NCI-H524 (cell line): ENCODE results near the gene NTF3.

ENCODE experiments used
- DNase-seq, 2 experiments: peaks; one replicate each; lab custom pipeline; 2025; lab: John Stamatoyannopoulos, UW

Gene NTF3

DNA sequence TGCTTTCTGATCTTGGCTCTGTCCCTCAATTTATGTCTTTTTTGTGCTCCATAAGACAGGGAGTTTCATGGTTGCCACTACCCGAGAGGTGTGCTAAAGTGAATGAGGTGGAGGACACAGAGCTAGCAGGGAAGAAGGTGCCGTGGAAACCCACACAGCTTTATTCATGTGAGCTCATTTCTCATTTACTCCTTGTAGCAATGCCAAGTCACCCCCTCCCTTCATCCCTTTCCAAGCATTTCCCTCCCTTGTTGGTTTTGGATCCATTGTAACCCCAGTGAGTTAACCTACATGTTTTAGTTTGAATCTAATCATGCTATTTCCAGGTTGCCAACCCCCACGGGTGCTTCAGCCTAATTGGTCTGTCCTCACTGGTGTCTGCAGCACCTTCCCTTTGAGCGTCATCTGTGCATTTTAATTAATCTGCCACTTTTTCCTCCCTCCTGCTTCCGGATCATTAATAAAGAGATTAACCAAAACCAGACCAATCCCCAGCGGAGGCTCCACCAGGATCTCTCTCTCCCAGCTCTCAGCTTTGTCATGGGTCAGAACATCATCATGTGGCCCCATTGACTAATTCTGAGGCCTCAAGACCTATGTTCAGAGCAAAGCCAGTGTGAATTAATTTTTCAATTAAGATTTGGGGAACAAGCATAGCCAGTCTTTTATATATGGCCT, 56.2 kb downstream of the NTF3 start:
- DNase-seq = peak in 1 of 2 experiments; percentile 64

DNA sequence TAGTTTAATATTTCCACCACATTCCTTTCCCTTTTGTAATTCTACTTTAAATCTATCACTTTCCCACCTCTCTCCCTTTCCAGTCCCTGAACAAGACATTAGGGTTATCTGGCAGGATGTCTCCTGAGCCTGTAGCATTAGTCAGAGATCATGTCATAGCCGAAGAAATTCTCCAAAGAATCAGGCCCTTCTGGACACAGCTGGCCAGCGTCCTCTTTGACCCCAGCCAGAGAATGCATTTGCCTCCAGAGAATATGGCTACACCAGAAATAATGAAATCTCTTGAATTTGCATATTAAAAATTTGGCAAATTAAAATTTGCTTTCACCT, 56.7 kb downstream of the NTF3 start:
- DNase-seq = no peak

DNA sequence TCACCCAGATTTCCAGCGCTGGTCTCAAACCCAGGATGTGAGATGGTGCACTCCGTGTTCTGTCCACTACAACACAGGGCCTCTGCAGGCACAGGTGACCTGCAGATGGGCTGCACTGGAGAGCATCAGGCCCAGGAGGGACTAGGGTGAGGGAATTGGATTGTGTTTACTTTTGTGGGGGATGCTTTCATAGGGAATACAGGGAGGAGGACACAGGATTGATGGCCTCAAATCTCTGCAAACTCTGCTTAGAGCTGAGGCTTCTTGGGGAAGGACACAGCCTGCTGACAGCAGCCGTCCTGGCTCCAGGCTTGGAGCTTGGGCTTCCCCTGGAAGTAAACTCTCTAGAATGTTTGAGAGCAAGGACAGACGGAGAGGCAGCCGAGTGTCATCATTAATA, 57.1 kb downstream of the NTF3 start:
- no peak for DNase-seq

DNA sequence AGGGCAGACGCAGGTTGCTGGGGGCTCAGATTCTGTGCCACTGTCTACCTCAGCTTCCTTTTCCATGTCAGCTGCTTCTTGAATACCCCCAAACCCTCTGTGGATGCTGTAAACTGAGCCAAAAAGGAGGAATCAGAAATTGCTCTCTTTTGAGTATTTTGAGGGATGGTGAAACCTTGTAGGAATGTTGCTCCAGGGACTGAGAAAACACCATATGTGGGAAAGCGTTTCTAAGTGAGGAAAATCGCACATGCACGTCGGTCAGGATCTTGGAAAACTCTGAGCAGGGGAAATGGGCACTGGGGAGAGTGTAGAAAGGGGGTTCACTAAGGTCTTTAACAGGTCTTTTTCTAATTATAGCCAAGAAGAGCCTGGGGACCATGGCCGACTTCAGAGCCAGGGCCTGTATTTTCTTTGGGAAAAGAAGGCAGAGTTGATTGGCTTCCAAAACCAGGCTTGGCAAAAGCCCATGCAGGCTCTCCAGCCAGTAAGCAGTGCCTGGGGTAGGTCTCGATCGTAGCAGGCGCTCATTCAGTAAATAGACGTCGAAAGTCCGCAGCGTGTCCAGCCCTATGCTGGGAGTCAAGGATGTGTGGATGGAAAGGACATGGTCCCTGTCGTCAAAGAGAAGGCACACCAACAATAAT, 58.0 kb downstream of the NTF3 start:
- no peak for DNase-seq

DNA sequence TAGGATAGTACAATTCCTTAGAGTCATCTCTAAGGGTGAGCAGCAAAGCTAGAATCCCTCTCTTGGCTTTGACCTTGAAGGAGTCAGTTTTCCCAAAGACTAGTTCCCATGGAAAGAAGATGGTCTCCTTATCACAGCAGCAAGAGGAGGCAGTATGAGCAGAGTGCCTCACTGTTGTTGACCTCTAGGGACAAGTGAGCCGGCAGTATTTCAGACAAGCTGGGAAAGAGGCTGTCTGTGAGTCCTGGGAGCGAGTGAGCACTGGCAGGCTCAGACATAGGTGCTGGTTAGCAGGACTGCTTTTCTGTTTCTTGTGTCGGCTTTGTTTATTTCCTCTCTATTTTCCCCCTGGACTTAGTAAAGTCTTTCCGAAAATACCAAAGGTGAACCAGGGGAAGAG, 60.7 kb downstream of the NTF3 start:
- no peak for DNase-seq

DNA sequence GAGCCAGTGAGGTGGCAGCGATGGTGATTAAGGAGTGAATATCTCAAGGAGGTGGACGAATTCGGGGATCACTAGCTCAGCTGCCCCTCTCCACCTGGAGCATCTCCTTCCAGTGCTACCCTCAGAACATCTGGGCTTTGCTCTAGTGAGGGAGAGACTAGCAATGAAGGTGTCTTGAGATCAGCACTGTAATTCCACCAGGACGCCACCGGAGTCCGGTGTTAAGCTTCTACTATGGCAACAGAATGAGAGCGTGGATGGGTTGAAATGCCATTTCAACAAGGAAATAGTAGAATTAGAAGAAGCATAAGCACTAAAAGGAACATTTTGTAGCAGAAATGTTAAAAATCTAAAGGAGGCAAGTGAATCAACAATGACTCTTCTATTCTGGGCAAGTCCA, 61.1 kb downstream of the NTF3 start:
- DNase-seq = no peak

DNA sequence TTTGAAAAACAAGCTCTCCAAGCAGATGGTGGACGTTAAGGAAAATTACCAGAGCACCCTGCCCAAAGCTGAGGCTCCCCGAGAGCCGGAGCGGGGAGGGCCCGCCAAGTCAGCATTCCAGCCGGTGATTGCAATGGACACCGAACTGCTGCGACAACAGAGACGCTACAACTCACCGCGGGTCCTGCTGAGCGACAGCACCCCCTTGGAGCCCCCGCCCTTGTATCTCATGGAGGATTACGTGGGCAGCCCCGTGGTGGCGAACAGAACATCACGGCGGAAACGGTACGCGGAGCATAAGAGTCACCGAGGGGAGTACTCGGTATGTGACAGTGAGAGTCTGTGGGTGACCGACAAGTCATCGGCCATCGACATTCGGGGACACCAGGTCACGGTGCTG, 62.4 kb downstream of the NTF3 start:
- DNase-seq = no peak

DNA sequence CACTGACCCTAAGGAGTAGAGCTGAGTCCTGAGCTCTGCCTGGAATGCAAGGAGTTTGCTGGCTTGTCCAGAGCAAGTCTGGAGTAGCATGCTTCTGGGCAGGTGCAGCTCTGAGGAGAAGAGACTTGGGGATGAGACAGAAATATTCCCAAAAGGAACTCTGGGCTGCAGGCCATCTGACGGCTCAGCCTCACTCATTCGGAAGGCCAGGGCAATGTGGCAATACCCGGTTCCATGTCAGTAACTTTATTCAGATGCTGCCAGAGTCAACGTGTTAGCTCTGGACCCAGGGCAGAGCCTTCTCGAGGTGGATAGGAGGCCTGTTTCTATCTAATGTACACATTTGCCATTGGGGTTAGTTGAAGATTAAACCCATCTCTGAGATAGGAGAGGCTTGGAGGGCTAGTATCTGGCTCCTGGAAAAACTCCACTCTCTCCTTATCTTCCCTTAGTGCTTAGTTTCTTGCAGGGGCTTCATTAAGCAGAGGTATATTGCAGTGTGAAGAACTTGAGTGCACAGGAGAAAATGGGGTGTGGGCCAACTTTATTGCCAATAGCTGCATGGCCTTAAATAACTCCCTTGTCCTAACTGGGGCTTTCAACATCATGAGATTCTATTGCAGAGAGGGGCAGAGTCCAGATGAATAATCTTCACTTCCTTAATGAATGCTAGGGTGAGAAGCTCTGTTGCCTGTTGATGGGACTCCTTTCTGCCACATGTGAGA, 65.6 kb downstream of the NTF3 start:
- no peak for DNase-seq

DNA sequence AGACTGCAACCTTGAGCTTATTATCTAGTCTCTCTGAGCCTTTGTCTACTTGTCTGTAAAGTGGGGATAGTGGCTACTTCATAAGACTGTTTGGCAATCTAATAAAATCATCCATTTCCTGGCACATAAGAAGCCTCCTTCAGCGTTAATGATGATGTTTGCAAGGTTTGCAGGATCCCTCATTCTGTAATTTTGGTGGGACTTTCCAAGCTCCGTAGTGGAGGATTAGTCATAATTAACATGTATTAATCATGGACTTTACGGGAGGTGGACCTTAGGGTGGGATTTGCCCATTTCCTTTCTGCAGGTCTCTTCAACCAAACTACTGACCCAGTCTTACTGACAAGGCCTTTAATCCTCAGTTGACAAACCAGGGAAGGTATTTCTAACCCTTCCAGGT, 66.2 kb downstream of the NTF3 start:
- no peak for DNase-seq

DNA sequence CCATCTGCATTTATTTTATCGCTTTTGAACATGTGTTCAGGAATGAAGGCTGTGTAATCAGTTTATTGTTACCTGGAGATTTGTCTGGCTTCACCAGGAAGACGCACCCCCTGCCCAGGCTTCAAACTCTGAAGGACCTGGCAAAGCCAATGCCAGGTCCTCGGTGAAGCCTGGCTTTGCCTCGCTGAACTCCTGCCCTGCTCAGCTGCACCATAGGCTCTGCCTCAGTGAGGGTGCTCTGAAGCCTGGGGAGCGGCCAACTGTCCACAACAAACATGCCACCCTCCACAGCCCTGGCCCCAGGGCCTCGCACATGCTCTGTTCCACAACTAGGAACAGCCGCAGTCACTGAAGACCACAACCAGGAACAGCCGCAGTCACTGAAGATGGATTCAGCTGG, 66.9 kb downstream of the NTF3 start:
- no peak for DNase-seq

DNA sequence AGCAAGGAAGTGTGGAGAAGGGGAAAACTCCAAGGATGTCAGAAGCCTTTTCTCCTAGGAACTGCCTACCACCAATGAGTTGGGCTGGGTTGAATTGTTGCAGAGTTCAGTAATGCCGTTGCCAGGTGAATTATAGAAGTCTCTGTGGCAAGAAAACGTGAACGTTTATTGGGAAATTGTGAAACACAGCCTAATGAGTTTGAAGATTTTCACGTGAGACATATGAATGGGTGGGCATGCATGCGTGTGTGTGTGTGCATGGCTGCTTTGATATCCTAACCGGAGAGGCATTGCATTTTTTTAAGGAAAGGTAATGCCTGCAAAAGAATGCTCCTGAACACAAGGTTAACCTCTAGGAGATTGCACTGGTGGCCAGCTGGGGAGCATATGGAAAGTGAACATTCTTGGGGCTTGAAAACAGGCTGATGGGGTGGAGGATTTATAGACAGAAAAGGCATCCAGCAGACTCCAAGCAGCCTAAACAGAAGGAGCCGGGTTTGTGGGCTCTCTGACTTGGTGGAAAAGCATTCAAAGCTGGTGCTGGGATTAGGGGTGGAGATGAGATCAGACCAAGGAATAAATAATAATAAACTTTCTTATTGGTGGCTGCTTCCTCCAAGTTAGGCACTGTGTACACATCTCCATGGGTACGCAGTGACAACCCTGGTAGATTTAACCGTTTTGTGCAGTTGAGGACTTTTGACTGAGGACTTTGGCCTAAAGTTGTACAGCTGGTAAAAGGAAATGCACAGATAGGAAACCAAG, 67.8 kb downstream of the NTF3 start:
- no peak for DNase-seq

DNA sequence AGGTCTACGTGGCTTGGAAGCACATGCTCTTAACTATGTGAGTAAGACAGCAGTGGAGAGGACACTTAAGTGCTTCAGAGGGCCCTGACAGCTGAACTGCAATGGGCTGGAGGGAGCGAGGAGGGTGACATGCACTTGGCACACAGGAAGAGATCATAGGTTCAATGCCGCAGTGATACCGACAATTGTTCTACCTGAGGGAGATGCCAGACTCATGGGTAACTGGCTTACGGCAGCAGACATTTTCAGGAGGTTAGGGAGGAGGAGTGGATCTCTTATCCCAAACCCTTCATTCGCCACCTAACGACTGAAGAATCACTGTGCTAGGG, 68.4 kb downstream of the NTF3 start:
- no peak for DNase-seq

DNA sequence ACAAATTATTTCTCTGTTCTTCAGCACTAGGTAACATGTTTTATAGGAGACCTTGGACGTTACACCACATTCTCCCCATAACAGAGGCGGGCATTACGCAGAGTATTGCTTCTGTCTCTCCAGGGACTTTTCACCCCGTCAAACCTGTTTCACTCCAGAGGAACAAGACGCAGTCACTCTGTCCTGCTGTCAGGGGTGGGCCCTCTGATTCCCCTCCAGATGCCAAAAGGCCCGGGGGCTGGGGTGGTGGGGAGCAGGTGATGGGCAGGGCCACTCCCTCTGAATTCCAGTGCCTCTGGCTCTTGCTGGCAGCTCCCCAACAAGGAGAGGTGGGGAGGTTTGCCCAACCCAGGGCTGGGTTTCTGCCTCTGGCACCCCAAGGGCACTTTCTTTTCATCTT, 71.9 kb downstream of the NTF3 start:
- DNase-seq = no peak

DNA sequence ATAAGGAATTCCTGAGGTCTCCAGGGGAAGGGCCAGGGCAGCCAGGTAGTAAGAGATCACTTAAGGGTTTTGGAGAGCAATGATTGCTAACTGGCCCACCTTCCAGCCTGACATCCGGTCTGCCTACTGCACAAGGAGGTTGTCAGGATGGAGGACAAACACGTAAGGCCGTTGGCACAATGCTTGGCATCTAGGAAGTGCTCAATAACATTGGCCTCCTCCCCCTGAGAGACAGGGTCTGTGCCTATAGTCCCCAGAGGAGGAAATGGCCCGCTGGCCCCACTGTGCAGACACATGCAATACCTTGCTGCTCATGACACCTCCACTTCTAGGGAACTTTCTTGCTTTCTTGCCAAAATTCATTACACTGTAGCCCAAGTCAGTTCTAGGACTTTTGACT, 73.2 kb downstream of the NTF3 start:
- no peak for DNase-seq

DNA sequence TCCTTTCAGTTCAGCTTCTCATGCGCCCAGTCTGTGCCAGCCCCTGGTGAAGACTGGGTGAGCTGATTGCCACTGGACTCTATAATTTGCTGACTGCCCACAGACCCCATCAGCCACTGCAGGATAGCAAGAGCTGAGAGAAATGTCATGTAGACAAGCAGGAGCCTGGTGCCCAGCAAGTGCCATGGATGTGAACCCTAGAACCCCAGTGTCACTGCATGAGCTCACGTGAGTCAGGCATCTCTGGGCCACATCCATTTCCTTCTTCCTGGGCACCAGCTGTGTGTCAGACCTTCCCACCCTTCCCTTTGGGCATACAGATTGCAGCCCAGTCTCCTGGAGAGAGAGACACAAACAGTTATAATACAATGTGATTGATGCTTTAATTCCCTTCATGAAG, 73.8 kb downstream of the NTF3 start:
- no peak for DNase-seq

DNA sequence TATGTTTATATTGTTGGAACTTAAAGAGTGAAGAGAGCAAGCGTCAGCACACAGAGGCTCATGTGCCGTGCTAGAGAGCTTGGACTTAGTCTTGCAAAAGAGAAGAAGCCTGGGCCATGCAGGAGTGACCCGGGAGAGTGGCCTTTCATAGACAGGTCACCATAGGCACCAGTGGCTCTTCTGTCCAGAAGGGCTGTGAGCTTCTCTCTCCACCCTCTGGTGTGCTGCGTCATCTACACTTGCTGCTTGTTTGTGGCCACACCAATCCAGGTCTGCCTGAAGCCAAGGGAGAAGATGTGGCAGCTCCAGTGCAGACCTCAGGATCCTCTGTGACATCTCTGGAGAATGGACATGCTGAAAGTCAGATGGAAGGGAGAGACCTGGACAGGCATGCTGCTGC, 74.4 kb downstream of the NTF3 start:
- DNase-seq = no peak

DNA sequence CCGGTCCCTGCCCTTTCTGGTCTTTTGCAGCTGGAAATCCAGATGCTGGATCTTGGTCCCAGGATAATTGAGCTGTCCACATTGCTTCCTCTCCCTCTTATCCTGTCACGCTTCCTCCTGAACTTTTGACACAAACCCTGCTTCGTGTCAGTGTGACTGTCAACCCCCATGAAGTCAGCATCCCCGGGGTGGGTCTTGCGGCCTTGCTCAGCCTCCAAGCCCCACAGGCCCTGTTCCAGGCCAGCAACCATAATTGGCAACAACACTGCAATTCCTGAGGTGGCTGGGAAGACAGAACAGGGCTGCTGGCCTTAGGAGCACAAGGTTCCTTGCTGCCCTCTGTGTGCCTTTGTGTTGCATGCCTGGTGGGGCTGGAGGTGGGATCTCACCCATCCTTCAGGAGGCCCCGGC, 74.9 kb downstream of the NTF3 start:
- no peak for DNase-seq

DNA sequence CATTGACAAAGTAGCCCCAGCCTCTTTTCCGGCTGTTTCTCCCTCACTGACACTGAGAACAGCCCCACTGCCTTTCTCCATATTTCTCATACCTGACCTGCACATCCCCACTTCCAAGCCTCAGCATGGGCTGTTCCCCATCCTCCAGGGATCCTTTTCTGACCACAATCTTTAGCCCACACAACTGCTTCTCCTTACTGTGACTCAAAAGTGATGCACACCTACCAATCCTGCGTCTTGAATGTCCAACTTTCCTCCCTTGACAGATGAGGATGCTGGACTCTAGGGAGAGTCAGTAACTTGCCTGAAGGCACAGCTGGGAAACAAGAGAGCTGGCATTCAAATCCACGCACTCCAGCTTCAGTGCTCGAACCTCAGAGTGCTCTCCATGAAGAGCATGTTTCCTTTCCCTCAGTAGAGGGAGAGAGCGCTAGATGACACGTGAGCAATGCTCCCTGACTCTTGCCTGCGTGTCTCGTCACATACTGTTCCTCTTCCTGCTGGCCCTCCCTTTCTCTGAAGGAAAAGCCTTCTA, 75.6 kb downstream of the NTF3 start:
- no peak for DNase-seq

DNA sequence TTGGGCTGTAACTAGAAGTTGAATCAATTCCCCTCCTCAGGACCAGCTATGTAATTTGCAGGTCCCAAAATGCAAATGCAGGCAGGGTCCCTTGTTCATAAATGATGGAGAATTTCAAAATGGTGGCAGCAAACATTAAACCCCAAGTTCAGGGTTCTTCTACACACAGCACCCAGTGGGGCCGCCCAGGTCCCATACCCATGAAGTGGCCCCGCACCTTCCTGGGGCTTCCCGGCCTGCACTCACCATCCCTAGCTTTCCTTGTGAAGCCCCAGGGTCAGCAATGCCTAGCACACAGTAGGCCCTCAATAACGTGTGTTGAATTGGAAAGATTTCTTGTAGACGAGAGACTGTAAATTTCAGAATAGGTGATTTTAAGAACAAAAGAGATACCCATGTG, 76.0 kb downstream of the NTF3 start:
- no peak for DNase-seq

DNA sequence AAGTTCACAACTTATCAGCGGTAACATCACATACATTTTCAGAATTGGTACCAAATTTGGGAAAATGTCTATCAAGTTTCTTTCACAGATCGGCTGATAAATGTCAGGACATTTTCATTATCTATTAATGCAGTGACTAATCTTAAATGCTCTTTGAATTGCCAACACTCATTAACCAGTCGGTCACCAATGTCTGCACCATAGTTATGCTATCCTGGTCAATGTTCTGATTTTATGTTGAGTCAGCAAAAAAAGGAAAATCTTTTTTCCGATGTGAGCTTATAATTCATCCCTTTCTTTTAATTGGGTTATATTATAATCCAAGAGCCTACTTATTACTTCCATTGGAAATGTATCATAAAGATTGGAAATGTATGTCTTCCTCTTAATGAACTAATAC, 77.2 kb downstream of the NTF3 start:
- DNase-seq = no peak

DNA sequence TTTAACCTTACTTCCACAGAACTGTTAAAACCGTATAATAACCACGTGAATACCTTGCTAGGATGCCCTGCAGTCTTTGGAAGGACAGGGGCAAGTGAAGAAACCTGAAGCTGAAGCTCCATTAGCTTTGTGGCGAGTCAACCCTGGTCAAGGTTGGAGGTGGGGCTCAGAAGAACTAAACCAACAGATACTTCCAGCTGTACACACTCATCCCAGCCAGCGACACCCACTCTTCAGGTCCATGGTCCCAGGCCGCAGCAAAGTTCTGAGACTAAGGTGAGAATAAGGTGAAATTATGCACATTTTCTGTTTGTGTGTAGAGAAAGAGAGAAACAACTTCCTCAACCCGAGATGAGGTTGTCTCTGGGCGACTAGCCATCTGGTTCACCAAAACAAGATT, 77.6 kb downstream of the NTF3 start:
- no peak for DNase-seq

DNA sequence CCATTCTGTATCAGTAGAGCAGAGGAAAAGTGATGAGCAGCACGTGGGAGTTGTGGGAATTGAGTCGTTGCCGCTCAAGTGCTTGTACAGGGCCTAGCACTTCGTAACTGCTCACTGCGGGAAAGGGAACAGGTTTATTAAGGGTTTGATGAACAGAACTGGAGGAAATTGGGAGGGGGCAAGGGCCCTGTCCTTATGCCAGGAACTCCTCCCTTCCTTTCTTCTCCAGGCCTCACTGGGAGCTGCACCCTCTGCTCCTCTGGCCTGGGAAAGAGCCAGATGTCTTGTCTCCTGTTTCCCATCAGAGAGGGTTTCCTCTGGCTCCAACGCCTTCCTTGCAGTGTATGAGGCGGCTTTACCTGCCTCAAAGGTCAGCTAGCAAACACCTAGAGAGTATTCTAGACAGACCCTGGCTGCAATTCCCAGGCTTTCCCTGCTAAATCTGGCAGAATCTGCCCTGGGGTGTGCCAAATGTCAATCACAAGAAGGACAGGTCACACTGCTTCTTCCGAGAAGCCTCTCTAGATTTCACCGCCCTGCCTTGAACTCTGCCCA, 78.4 kb downstream of the NTF3 start:
- no peak for DNase-seq

DNA sequence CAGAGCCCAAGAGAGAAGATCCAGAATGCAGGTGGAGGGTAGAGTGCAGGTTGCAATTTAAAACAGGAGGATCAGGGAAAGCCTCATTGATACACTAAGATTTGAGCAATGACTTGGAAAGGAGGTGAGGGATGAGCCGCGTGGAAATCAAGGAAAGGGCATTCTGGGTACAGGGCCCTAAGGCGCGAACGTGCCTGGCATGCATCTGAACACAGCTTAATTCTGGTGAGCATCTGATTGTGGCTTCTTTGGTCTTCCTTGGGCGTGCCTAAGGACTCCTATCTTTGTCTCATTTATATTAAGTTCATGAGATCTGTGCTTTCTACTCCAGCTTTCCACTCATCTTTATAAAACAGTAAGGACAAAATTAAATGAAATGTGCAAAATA, 79.3 kb downstream of the NTF3 start:
- no peak for DNase-seq
